Mesendoderm (in vitro differentiated cells): Measurements from ENCODE around the gene TUBA3D.
"Not testable (repeated sequence)": the region's sequence is repeated elsewhere in the genome, so short reads cannot be mapped to it uniquely, and the experiment has no call there.

Experiments used
- DNase-seq: peaks from one replicate; pipeline ENCODE4 v3.0.0; 2013
- H2AK5ac ChIP-seq: 2 replicates; pipeline ENCODE4 v1.6.1; 2013; ENCODE audit warnings: low read length, inconsistent platforms
- H2BK120ac ChIP-seq: 2 replicates; pipeline ENCODE4 v1.6.1; 2013; ENCODE audit warnings: low read depth, mild to moderate bottlenecking, low read length, moderate library complexity, mixed read lengths
- H2BK15ac ChIP-seq: replicated peaks from 2 replicates; pipeline ENCODE4 v1.6.1; 2013; ENCODE audit warnings: low read depth, mild to moderate bottlenecking, moderate library complexity
- H2BK5ac ChIP-seq: 2 replicates; pipeline ENCODE4 v1.6.1; 2013; ENCODE audit warnings: low read length, inconsistent platforms
- H3K18ac ChIP-seq: 2 replicates; pipeline ENCODE4 v1.6.1; 2013; ENCODE audit warnings: mild to moderate bottlenecking, low read length, mixed read lengths
- H3K23ac ChIP-seq: one replicate; pipeline ENCODE4 v1.6.1; 2013; ENCODE audit warnings: low read length
- H3K27ac ChIP-seq: 2 replicates; pipeline ENCODE4 v1.5.1; 2013; ENCODE audit warnings: low read depth, mild to moderate bottlenecking, inconsistent platforms, low read length, moderate library complexity
- H3K27me3 ChIP-seq: 2 replicates; pipeline ENCODE4 v1.6.1; 2013; ENCODE audit warnings: low read length, control low read depth, mild to moderate bottlenecking, inconsistent platforms; ENCODE audit not compliant: insufficient read depth, poor library complexity
- H3K36me3 ChIP-seq: 2 replicates; pipeline ENCODE4 v1.6.1; 2013; ENCODE audit warnings: low read length, inconsistent platforms; ENCODE audit not compliant: control insufficient read depth, insufficient read depth
- H3K4ac ChIP-seq: one replicate; pipeline ENCODE4 v1.6.1; 2013; ENCODE audit warnings: low read depth, mild to moderate bottlenecking, low read length, moderate library complexity
- H3K4me1 ChIP-seq: 2 replicates; pipeline ENCODE4 v1.6.1; 2013; ENCODE audit warnings: low read depth, low read length, inconsistent platforms; ENCODE audit not compliant: control insufficient read depth
- H3K4me2 ChIP-seq: 2 replicates; pipeline ENCODE4 v1.6.1; 2013; ENCODE audit warnings: low read length
- H3K4me3 ChIP-seq: 2 replicates; pipeline ENCODE4 v1.5.1; 2013; ENCODE audit warnings: mild to moderate bottlenecking, low read length
- H3K56ac ChIP-seq: one replicate; pipeline ENCODE4 v1.6.1; 2013; ENCODE audit warnings: low read length
- H3K79me1 ChIP-seq: 2 replicates; pipeline ENCODE4 v1.6.1; 2013; ENCODE audit warnings: low read length, inconsistent platforms
- H3K79me2 ChIP-seq: 2 replicates; pipeline ENCODE4 v1.6.1; 2013; ENCODE audit warnings: mild to moderate bottlenecking, low read length; ENCODE audit not compliant: control insufficient read depth, insufficient read depth
- H3K9ac ChIP-seq: 2 replicates; pipeline ENCODE4 v1.6.1; 2013; ENCODE audit warnings: low read length, inconsistent platforms
- H4K5ac ChIP-seq: one replicate; pipeline ENCODE4 v1.6.1; 2013; ENCODE audit warnings: low read length
- H4K8ac ChIP-seq: one replicate; pipeline ENCODE4 v1.6.1; 2013; ENCODE audit warnings: low read depth, mild to moderate bottlenecking, control low read depth, low read length, moderate library complexity
- WGBS: extraction: QIAGEN DNeasy Blood & Tissue Kit; methylation state at CpG from one replicate; pipeline ENCODE4 v1.1.7; 2013; ENCODE audit warnings: low lambda C conversion rate, missing lambda C conversion rate; ENCODE audit not compliant: insufficient coverage; ENCODE audit errors: extremely low coverage; 5-methylcytosine and 5-hydroxymethylcytosine counted together

Gene TUBA3D

GRCh38 chr2:131470944-131471343, 5.0 kb upstream of the TUBA3D start:
- H3K27ac ChIP-seq, H4K8ac ChIP-seq, H2BK15ac ChIP-seq, H3K79me2 ChIP-seq, H3K18ac ChIP-seq, H4K5ac ChIP-seq, H3K27me3 ChIP-seq, H3K4me2 ChIP-seq, H3K4me3 ChIP-seq, H2BK120ac ChIP-seq, H3K4me1 ChIP-seq, H3K4ac ChIP-seq, H3K56ac ChIP-seq, H3K79me1 ChIP-seq, H2AK5ac ChIP-seq, H3K36me3 ChIP-seq, H2BK5ac ChIP-seq, H3K9ac ChIP-seq, DNase-seq, H3K23ac ChIP-seq: not testable (repeated sequence)
- WGBS: no CpG with 5 or more reads among the region's 3 CpGs

GRCh38 chr2:131471624-131472023, 4.3 kb upstream of the TUBA3D start:
- H3K4me3 ChIP-seq, H3K27me3 ChIP-seq, H2BK5ac ChIP-seq, H3K79me2 ChIP-seq, H3K4ac ChIP-seq, H2BK15ac ChIP-seq, H2AK5ac ChIP-seq, H3K36me3 ChIP-seq, H4K8ac ChIP-seq, H3K23ac ChIP-seq, H3K79me1 ChIP-seq, H3K18ac ChIP-seq, H3K56ac ChIP-seq, H3K27ac ChIP-seq, H4K5ac ChIP-seq, DNase-seq, H3K4me1 ChIP-seq, H2BK120ac ChIP-seq, H3K9ac ChIP-seq, H3K4me2 ChIP-seq: not testable (repeated sequence)
- no CpG with 5 or more reads among the region's 8 CpGs for WGBS

- H3K4me2 ChIP-seq, H3K27ac ChIP-seq, H3K4me3 ChIP-seq, H2BK15ac ChIP-seq, H3K23ac ChIP-seq, H4K8ac ChIP-seq, H2AK5ac ChIP-seq, H2BK5ac ChIP-seq, H3K36me3 ChIP-seq, DNase-seq, H3K18ac ChIP-seq, H3K79me2 ChIP-seq, H3K4me1 ChIP-seq, H3K9ac ChIP-seq, H3K4ac ChIP-seq, H2BK120ac ChIP-seq, H4K5ac ChIP-seq, H3K79me1 ChIP-seq, H3K27me3 ChIP-seq, H3K56ac ChIP-seq: not testable (repeated sequence)
- no CpG with 5 or more reads among the region's 2 CpGs for WGBS
These were observed 2.7 kb upstream of the TUBA3D start for GRCh38 chr2:131473266-131473665.

- H3K36me3 ChIP-seq, H3K18ac ChIP-seq, H3K27ac ChIP-seq, H3K4ac ChIP-seq, H3K79me2 ChIP-seq, H4K8ac ChIP-seq, H2BK15ac ChIP-seq, H3K4me3 ChIP-seq, H2AK5ac ChIP-seq, H3K4me2 ChIP-seq, H2BK5ac ChIP-seq, H3K23ac ChIP-seq, H4K5ac ChIP-seq, H3K79me1 ChIP-seq, H3K9ac ChIP-seq, H3K27me3 ChIP-seq, H3K56ac ChIP-seq, DNase-seq, H2BK120ac ChIP-seq, H3K4me1 ChIP-seq: not testable (repeated sequence)
- WGBS: no CpG with 5 or more reads among the region's 25 CpGs
These were observed 444 bp downstream of the TUBA3D start for GRCh38 chr2:131476363-131476762.

GRCh38 chr2:131477227-131477626, 1.3 kb downstream of the TUBA3D start:
- not testable (repeated sequence) for H2BK120ac ChIP-seq, H3K27ac ChIP-seq, H3K79me2 ChIP-seq, H2BK5ac ChIP-seq, H3K27me3 ChIP-seq, H3K23ac ChIP-seq, H3K18ac ChIP-seq, H3K79me1 ChIP-seq, H3K4me1 ChIP-seq, H3K36me3 ChIP-seq, H4K5ac ChIP-seq, DNase-seq, H3K9ac ChIP-seq, H2AK5ac ChIP-seq, H4K8ac ChIP-seq, H2BK15ac ChIP-seq, H3K4me2 ChIP-seq, H3K56ac ChIP-seq, H3K4ac ChIP-seq, H3K4me3 ChIP-seq
- WGBS: no CpG with 5 or more reads among the region's 1 CpG

- H3K4me3 ChIP-seq, DNase-seq, H3K36me3 ChIP-seq, H3K27ac ChIP-seq, H3K56ac ChIP-seq, H3K18ac ChIP-seq, H4K8ac ChIP-seq, H3K23ac ChIP-seq, H2BK15ac ChIP-seq, H2BK120ac ChIP-seq, H3K4me2 ChIP-seq, H3K79me1 ChIP-seq, H3K4ac ChIP-seq, H2BK5ac ChIP-seq, H3K27me3 ChIP-seq, H4K5ac ChIP-seq, H3K4me1 ChIP-seq, H3K9ac ChIP-seq, H3K79me2 ChIP-seq, H2AK5ac ChIP-seq: not testable (repeated sequence)
- no CpG with 5 or more reads among the region's 18 CpGs for WGBS
These were observed 2.3 kb downstream of the TUBA3D start for GRCh38 chr2:131478074-131478849.
